ENCODE data around the gene SOX12.

The SOX12 gene

GRCh38 chr20:301886-302848 lies 23.2 kb upstream of the SOX12 start:
- no peak for DNase-seq (ENCODE audit: low spot score)

- DNase-seq (ENCODE audit: low spot score): no peak
Observed at GRCh38 chr20:305745-306144, 19.6 kb upstream of the SOX12 start.

- no peak for DNase-seq (ENCODE audit: low spot score)
Observed at GRCh38 chr20:308427-309038, 16.8 kb upstream of the SOX12 start.

- DNase-seq (ENCODE audit: low spot score): no peak
Observed at GRCh38 chr20:309306-309840, 16.0 kb upstream of the SOX12 start.

- DNase-seq (ENCODE audit: low spot score): peak; percentile 74
Observed at GRCh38 chr20:309841-310644, 15.3 kb upstream of the SOX12 start.

GRCh38 chr20:310645-311044 lies 14.7 kb upstream of the SOX12 start:
- DNase-seq (ENCODE audit: low spot score): no peak

- no peak for DNase-seq (ENCODE audit: low spot score)
Observed at GRCh38 chr20:311609-312008, 13.7 kb upstream of the SOX12 start.

GRCh38 chr20:312067-312466 lies 13.3 kb upstream of the SOX12 start:
- no peak for DNase-seq (ENCODE audit: low spot score)

- no peak for DNase-seq (ENCODE audit: low spot score)
Observed at GRCh38 chr20:312866-313265, 12.5 kb upstream of the SOX12 start.

GRCh38 chr20:313402-313801 lies 11.9 kb upstream of the SOX12 start:
- no peak for DNase-seq (ENCODE audit: low spot score)

- DNase-seq (ENCODE audit: low spot score): no peak
Observed at GRCh38 chr20:313948-314347, 11.4 kb upstream of the SOX12 start.

GRCh38 chr20:316316-317068 lies 8.9 kb upstream of the SOX12 start:
- no peak for DNase-seq (ENCODE audit: low spot score)

GRCh38 chr20:324177-325044 lies 941 bp upstream of the SOX12 start:
- peak; percentile 88 for DNase-seq (ENCODE audit: low spot score)

- DNase-seq (ENCODE audit: low spot score): no peak
Observed at GRCh38 chr20:325889-326644, 715 bp downstream of the SOX12 start.

GRCh38 chr20:326645-327185 lies 1.4 kb downstream of the SOX12 start:
- DNase-seq (ENCODE audit: low spot score): no peak

- DNase-seq (ENCODE audit: low spot score): peak; percentile 72
Observed at GRCh38 chr20:327186-328026, 2.1 kb downstream of the SOX12 start.

- no peak for DNase-seq (ENCODE audit: low spot score)
Observed at GRCh38 chr20:328027-328974, 2.9 kb downstream of the SOX12 start.
